Measurements from ENCODE around the gene NANOGP8. TPM values are rescaled to one million over a fixed set of nuclear protein-coding genes. Genes with fewer than 3 reads are reported as not detected.

NANOGP8 gene
- total RNA-seq, 1 donor, result under 0.01 TPM

DNA sequence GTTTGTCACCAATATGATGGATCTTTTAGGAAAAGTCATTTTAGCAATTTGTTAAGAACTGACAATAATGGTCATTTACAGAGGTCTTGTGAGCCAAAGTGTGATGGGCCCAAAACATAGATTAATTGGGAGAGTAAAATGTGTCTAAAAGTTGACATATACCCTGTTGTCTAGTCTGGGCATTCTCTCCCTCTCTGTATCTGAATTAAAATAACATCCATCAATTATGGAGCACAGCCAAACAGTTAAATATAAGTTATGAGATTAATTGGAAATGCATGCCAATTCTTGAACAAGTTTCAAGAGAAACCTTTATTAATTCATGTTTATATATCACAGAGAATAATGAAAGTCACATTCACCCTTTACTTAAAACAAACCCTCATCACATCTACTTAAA, 13.6 kb upstream of the NANOGP8 start:
- no peak overlapping the region for H3K4me2 ChIP-seq (ENCODE audit: insufficient read depth, low read length)
- H3K4me1 ChIP-seq (ENCODE audit: insufficient read depth, low read length), result no peaks in the 10 kb centered on the region
- H4K20me1 ChIP-seq (ENCODE audit: insufficient read depth, low read length), result no peaks in the 10 kb centered on the region
- H2AFZ ChIP-seq (ENCODE audit: low read length), result no peak overlapping the region
- no peak overlapping the region for H3K27ac ChIP-seq (ENCODE audit: low read depth, low read length)
- no peak for DNase-seq (ENCODE audit: insufficient read length, low spot score, missing footprints)
- H3K4me3 ChIP-seq (ENCODE audit: insufficient read depth, low read length), result no peak overlapping the region
- no peaks in the 10 kb centered on the region for H3K36me3 ChIP-seq (ENCODE audit: insufficient read depth, low read length)
- no peaks in the 10 kb centered on the region for H3K9me3 ChIP-seq (ENCODE audit: low read depth, low read length)
- H3K27me3 ChIP-seq (ENCODE audit: insufficient read depth, low read length), result no peaks in the 10 kb centered on the region
- TF ChIP-seq, protein P1, sequence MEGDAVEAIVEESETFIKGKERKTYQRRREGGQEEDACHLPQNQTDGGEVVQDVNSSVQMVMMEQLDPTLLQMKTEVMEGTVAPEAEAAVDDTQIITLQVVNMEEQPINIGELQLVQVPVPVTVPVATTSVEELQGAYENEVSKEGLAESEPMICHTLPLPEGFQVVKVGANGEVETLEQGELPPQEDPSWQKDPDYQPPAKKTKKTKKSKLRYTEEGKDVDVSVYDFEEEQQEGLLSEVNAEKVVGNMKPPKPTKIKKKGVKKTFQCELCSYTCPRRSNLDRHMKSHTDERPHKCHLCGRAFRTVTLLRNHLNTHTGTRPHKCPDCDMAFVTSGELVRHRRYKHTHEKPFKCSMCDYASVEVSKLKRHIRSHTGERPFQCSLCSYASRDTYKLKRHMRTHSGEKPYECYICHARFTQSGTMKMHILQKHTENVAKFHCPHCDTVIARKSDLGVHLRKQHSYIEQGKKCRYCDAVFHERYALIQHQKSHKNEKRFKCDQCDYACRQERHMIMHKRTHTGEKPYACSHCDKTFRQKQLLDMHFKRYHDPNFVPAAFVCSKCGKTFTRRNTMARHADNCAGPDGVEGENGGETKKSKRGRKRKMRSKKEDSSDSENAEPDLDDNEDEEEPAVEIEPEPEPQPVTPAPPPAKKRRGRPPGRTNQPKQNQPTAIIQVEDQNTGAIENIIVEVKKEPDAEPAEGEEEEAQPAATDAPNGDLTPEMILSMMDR (IDR thresholded peaks at IDR 0.05; ENCODE audit: extremely low read depth, low read depth, low read length), result no peak
- no peaks in the 10 kb centered on the region for H3K79me2 ChIP-seq (ENCODE audit: insufficient read depth, low read length)

DNA sequence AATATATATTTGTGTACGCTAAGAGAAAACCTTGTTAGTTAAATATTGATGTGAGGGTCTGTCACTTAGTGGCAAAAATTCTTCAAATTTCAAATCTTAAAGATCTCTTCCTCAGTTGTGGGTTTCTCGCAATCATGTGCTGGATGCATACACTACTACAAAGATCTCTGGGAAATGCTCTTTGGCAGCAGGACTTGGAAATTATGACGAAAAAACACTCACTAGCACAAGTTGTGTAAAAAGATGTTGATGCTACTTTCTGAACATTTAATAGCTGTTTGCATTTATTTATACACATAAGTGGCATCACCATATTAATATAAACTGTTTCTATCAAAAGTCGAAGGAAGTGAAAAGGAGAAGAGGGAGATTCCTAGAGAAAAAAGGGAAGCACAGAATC, 10.8 kb upstream of the NANOGP8 start:
- Histone ChIP-seq H3K9me3 (ENCODE audit: low read depth, low read length) (no peaks in the 10 kb centered on the region), H3K36me3 (ENCODE audit: insufficient read depth, low read length) (no peaks in the 10 kb centered on the region), H3K4me3 (ENCODE audit: insufficient read depth, low read length) (no peak overlapping the region), H4K20me1 (ENCODE audit: insufficient read depth, low read length) (no peaks in the 10 kb centered on the region), H3K79me2 (ENCODE audit: insufficient read depth, low read length) (no peaks in the 10 kb centered on the region), H3K4me2 (ENCODE audit: insufficient read depth, low read length) (no peak overlapping the region), H3K4me1 (ENCODE audit: insufficient read depth, low read length) (no peaks in the 10 kb centered on the region), H3K27ac (ENCODE audit: low read depth, low read length) (no peak overlapping the region), H2AFZ (ENCODE audit: low read length) (no peak overlapping the region), H3K27me3 (ENCODE audit: insufficient read depth, low read length) (no peaks in the 10 kb centered on the region)
- TF ChIP-seq, protein P1 (IDR thresholded peaks at IDR 0.05; ENCODE audit: extremely low read depth, low read depth, low read length), result no peak
- DNase-seq (ENCODE audit: insufficient read length, low spot score, missing footprints), result no peak

DNA sequence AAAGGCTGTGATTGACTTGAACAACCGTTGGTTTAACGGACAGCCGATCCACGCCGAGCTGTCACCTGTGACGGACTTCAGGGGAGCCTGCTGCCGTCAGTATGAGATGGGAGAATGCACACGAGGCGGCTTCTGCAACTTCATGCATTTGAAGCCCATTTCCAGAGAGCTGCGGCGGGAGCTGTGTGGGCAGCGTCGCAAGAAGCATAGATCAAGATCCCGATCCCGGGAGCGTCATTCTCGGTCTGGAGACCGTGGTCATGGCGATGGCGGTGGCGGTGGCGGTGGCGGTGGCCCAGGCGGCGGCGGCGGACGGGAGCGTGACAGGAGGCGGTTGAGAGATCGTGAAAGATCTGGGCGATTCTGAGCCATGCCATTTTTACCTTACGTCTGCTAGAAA, 7.8 kb upstream of the NANOGP8 start:
- no peak for DNase-seq (ENCODE audit: insufficient read length, low spot score, missing footprints)
- Histone ChIP-seq H3K4me1 (ENCODE audit: insufficient read depth, low read length) (no peaks in the 10 kb centered on the region), H3K9me3 (ENCODE audit: low read depth, low read length) (no peaks in the 10 kb centered on the region), H2AFZ (ENCODE audit: low read length) (no peak overlapping the region), H3K27ac (ENCODE audit: low read depth, low read length) (no peak overlapping the region), H3K4me3 (ENCODE audit: insufficient read depth, low read length) (no peak overlapping the region), H3K4me2 (ENCODE audit: insufficient read depth, low read length) (no peak overlapping the region), H3K36me3 (ENCODE audit: insufficient read depth, low read length) (no peaks in the 10 kb centered on the region), H3K79me2 (ENCODE audit: insufficient read depth, low read length) (no peaks in the 10 kb centered on the region), H3K27me3 (ENCODE audit: insufficient read depth, low read length) (no peaks in the 10 kb centered on the region), H4K20me1 (ENCODE audit: insufficient read depth, low read length) (no peaks in the 10 kb centered on the region)
- TF ChIP-seq, protein P1 (IDR thresholded peaks at IDR 0.05; ENCODE audit: extremely low read depth, low read depth, low read length), result no peak

DNA sequence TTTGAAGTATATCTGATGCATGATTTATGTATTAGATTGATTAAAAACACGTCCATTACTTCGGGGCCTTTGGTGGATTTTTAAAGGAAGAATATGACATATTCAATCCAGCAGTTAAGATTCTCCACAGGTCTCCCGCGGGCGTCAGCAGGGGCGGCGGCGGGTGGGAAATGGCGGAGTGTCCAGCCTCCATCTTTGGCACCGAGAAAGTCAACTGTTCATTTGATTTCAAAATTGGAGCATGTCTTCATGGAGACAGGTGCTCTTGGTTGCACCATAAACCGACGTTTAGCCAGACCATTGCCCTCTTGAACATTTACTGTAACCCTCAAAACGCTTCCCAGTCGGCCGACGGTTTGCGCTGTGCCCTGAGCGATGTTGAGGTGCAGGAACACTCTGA, 7.2 kb upstream of the NANOGP8 start:
- no peaks in the 10 kb centered on the region for H4K20me1 ChIP-seq (ENCODE audit: insufficient read depth, low read length)
- H3K27me3 ChIP-seq (ENCODE audit: insufficient read depth, low read length), result no peaks in the 10 kb centered on the region
- H2AFZ ChIP-seq (ENCODE audit: low read length), result no peak overlapping the region
- H3K27ac ChIP-seq (ENCODE audit: low read depth, low read length), result no peak overlapping the region
- no peaks in the 10 kb centered on the region for H3K79me2 ChIP-seq (ENCODE audit: insufficient read depth, low read length)
- H3K4me3 ChIP-seq (ENCODE audit: insufficient read depth, low read length), result no peak overlapping the region
- H3K9me3 ChIP-seq (ENCODE audit: low read depth, low read length), result no peaks in the 10 kb centered on the region
- no peak overlapping the region for H3K4me2 ChIP-seq (ENCODE audit: insufficient read depth, low read length)
- DNase-seq (ENCODE audit: insufficient read length, low spot score, missing footprints), result no peak
- no peaks in the 10 kb centered on the region for H3K36me3 ChIP-seq (ENCODE audit: insufficient read depth, low read length)
- TF ChIP-seq, protein P1 (IDR thresholded peaks at IDR 0.05; ENCODE audit: extremely low read depth, low read depth, low read length), result no peak
- no peaks in the 10 kb centered on the region for H3K4me1 ChIP-seq (ENCODE audit: insufficient read depth, low read length)
